DMS79 treated with DMSO at 0.1 percent for 48 hours (cell line): ENCODE measurements around the gene COL25A1.
"Not testable (repeated sequence)": the region's sequence is repeated elsewhere in the genome, so short reads cannot be mapped to it uniquely, and the experiment has no call there.

Experiments
- DNase-seq: peaks from one replicate; lab custom pipeline; 2025; lab: John Stamatoyannopoulos, UW

COL25A1 gene

DNA sequence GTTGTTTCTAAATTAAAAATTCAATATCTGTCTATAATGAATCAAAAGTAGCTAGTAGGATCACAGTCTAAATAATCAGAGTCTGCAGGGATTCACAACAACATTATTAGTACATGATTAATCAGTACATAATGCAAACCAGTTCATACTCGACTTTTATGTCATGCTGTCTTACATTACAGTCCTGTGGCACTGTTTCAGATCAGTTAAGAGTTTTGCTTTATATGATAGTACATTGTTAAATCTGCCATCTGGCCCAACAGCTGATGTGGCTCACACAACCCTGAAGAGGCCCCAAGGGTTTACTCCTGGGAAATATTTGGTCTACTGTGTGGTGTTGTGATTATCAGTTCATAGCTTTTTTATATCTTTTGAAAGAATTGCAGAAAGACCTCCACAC, 292.5 kb downstream of the COL25A1 start:
- DNase-seq: no peak

DNA sequence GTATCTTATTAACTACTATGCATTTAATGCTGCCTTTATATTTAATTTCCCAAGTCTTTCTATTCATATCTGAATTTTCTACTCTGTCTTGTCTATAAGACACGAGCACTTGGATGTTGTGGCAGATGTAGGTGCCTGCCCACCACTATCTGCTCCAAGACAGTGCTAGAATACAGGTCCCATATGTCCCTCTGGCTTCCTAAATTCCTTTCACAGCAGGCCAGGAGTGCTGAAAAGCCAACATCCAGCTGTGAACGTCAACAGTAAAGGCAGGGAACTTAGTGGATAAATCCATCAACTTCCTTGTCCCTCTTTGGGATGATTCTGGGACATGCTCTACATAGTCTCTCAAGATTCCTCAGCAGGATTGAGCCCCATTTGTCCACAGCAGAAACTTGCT, 294.5 kb downstream of the COL25A1 start:
- DNase-seq: no peak

DNA sequence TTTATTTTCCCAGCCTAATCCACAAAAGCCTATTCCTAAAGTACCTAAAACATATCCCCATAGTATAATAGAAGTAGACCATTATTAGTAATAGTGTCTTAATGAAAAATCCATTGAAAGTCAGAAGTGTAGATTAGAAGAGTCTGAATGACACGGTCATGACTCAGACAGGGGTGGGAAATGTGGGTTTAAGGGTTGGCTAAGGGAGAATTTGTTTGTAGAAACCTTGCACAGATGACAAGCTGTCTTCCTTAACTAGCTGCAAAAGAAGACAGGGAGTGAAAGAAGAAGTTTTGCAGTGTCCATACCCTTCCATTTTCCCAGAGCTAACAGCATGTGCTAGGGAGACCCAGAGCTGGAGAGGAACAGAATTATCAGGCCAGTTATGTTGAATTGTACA, 296.9 kb downstream of the COL25A1 start:
- no peak for DNase-seq

DNA sequence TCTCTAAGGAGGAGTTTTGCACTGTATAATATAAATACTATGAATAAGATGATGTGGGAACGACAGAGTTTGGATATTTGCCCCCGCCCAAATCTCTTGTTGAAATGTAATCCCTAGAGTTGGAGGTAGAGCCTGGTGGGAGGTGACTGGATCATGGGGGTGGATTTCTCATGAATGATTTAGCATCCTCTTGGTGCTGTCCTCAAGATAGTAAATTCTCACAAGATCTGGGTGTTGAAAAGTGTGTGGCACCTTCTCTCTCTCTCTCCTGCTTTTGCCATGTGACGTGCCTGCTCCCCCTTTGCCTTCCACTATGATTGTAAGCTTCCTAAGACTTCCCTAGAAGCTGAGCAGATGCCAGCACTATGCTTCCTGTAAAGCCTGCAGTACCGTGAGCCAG, 298.0 kb downstream of the COL25A1 start:
- DNase-seq: no peak

DNA sequence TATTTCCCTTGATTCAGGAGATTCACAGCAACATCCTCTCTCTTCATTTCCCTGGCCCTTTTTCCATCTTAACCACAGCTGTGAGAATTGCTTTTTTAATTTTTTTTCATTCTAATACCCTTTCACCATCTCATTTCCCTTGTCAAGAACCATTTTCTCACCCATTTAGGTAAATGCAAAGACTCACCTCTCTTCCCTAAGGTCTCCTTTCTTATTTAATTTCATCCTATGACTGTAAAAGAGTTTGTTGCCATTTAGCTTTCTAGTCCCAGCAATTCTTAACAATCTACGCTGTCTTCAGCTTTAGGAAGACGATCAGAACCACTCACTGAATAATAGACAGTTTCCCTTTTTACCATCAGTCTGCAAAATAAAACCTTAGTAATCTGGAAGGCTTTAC, 298.5 kb downstream of the COL25A1 start:
- no peak for DNase-seq

DNA sequence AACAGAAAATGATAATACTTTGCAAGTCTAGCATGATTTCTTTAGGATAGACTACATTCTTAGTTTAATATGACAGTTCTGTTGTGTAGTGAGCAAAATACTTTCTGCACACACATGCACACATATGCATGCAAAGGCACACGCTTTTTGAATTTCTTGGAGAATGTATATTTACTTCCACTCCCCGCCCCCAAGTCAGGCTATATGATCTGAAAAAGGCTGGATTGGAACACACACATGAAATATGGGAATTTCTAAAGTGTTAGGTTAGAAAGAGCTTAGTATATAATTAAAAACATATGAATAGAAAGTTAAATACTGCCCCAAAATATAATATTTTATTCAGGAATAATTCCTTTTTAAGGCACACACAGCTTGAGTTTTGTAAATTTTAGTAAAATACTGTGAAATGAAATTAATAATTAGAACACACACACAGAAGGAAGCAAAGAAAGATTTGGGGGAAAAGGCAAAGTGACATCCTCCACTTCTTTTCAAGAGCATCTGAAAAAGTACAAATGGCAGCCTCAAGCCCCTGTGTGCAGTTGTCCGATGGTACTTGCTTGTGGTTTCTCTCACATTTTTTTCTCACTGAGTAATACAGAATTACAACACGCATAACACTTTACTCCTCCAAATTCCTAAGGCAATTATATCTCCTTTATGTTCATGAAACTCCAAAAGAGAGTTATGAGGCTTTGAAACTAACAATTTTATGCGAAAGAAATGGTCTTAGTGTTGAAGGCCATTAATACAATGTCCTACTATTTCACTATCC, 310.7 kb downstream of the COL25A1 start:
- no peak for DNase-seq

DNA sequence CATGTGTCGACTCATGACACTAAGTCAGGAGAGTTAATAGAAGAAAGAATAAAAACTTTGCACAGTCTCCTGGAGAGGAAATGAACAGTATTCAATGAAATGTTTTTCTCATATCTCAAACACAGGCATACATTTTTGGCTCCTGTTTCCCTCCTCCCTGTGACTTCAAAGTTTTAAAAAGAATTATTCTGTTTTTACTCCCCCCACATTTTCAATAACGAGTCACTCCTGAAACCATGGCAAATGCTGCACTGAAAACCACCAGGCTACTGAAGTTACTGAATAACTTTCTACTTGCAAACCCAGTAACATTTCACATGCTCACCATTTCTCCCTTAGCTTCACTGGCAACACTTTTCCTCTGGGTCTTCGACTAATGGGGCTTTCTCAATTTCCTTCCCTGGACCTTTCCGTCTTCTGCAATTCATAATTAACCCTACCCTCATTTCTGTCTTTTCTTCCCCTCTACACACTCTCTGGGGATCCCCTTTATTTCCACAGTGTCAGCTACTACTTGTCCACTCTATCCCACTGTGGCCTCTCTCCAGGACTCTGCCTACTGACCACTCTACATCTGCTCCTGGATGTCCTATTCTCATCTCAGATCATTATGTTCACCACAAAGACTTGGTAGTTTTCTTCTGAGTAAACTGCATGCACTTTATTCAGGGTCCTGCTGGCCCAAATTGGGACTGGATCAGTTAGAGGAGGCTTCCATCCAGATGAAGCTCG, 313.8 kb downstream of the COL25A1 start:
- DNase-seq: no peak

DNA sequence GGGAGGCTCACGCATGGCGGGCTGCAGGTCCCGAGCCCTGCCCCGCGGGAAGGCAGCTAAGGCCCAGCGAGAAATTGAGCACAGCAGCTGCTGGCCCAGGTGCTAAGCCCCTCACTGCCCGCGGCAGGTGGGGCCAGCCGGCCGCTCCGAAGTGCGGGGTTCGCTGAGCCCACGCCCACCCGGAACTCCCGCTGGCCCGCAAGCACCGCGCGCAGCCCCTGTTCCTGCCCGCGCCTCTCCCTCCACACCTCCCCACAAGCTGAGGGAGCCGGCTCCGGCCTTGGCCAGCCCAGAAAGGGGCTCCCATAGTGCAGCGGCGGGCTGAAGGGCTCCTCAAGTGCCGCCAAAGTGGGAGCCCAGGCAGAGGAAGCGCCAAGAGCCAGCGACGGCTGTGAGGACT, 318.0 kb downstream of the COL25A1 start:
- DNase-seq: not testable (repeated sequence)

DNA sequence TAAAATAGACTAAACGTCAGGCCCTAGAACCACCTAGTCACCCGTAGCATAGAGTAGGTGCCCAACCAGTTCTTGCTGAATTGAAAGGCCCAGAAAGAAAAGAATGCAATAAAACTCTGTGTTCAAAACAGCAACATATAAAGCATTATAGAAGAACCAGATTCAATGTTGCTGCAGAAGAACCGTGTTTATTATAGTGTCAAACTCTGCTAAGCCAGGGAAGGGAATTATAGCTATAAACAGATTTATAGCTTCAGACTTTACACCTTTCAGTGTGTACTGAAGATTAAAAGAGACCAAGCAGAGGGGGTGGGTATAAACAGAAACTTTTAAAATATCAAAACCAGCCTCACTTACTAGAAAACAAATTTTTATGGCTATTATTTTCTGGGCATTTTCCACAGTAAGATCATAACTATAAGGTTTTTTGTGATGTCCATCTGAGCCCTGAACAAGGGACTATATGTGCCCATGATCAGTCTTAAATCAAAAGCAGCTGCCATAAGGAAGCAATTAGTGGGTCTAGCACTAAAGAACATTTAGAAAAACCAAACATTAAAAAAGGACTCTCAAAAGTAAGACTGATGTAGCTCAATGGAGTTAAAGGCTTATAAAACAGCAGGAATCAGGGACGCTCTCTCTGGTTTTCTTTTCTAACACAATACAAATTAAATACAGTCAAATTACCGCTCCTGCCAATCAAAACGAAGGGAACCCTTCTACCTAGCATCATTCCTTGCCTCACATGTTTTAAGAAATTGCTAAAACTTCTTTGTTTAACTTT, 319.9 kb downstream of the COL25A1 start:
- DNase-seq: no peak

DNA sequence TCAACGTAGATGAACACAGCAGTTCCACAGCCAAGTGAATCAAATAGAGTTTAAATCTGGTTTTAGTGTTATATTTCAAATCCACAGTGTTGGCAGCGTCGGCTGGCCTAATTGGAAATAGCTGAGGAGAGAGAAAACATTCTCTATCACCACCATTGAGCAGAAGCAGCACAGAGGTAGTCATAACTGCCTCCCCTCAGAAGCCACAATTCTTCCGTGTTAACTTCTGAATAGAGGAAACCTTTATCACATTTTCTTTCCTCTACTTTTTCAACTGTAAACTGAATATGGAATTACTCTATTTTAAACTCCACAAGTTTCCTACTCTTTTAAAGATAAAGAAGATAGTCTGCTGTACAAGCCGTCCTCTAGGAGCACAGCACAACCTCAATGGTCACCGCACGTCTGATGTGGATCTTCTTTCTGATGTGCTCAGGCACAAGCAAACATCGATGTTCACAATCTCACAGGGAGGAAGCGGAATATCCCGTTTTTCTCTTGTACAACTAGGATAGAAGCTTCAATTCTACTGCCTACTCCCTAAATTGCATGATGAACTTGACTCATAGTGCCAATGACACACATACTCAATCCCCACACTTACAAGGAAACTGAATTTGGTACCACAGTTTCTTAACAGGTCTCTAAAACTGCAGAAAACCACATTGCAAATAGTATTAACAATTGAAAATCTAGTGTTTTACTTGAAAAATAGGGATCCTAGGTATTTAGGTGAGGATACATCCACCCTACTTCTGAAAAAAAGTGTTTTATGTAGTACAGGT, 321.8 kb downstream of the COL25A1 start:
- no peak for DNase-seq

DNA sequence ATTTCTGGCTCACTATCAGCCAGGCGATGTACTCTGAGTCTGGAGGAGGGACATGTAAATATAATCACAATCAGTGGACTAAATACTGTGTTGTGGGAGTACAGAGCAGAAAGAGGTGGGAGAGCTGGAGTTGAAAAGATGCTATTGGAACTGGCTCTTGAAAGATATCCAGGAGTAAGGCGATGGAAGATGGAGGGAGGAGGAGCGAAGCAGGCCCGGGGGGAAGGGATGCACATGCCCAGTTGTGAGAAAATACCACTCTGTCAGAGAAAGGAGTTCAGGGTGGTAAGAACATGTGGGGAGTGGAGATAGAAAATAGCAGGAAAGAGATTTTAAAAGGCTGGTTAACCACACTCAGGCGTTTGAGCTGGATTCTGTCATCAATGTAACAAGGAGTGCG, 322.7 kb downstream of the COL25A1 start:
- no peak for DNase-seq

DNA sequence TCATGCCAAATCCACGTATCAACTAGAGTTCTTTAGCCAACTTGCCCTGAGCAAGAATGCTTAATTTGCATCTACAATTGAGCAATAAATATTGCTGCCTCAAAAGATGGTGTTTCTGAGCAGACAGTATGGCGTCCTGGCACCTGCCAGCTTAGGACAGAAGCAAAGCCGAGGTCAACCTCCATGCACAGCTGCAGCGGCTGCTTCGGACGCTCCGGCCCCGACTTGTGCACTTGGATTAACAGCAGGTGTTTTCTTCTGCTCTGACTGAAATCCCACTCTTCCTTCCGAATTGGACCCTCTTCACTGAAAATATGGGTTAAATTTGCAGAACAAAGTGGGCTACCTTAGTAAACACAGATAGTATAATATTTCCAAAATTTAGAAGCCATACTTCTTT, 324.4 kb downstream of the COL25A1 start:
- no peak for DNase-seq

DNA sequence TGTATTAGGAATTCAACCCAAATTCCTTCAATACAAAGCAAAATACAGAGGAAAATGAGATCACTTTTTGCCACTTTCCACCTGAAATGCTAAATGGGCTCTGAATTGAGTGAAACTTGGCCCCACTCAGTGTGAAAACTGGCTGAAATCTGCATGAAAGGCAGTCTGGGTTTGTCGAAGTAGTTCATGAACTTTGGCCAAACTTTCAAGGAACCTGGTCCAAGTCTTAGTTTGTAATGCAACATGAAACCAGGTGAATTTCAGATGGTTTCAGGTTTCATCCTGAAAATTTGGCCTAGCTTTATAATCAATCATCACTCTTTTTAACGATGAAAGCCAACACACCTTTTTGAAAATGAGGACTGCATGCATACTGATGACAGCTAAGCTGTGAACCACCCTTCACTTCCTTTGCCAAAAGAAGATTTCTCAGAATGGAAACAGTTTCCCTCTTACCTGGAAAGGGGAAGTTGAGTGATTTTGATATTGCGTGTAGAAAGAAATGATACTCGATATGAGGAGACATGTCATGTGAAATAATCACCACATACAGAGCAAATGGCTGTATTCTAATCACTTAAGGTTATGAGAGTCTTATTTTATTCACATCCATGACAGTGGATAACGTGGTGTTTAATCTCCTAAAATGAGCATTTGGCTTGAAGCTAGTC, 329.7 kb downstream of the COL25A1 start:
- DNase-seq: no peak

DNA sequence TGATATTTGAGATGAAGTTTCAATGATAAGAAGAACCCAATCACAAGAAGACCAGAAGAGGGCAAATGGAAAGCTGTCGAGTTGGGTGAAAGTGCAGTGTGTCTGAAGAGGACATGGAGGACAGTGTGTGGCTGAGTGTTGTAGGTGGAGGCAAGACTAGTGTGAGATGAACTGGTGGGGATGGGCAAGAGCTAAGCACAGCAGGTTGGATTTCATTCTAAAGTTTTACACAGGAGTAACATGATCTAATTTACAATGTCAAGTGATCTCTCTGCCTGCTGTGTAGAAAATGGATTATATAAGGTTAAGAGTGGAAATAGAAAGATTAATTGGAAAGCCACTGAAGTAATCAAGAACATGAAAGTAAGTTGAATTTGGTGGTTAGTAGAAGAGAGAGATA, 331.0 kb downstream of the COL25A1 start:
- no peak for DNase-seq

DNA sequence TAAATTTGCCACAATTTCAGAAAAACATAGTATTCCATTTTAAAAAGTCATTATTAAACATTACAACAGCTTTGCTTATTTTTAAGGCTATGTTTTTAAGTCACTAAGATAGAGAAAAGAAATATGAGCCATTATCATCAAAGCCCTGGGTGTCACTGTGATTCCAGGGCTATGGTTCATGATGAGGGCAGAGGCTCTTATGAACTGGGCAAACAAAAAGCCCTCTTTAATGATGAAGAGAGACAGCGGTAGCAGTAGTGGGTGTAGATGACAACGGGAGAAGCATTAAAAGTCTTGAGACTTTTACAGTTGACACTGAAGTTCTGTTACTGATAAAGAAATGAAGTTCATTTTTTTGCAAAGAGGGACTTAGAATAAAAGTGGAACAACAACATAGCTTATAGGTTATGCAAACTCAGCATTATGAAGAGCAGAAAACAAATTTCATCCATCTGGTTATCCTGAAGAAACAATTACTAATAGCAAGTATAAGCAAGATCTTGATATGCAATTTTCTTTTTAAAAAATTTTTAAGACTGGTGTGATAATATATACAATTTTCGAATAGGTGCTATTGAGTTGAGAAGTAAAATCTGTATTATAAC, 336.9 kb downstream of the COL25A1 start:
- no peak for DNase-seq

DNA sequence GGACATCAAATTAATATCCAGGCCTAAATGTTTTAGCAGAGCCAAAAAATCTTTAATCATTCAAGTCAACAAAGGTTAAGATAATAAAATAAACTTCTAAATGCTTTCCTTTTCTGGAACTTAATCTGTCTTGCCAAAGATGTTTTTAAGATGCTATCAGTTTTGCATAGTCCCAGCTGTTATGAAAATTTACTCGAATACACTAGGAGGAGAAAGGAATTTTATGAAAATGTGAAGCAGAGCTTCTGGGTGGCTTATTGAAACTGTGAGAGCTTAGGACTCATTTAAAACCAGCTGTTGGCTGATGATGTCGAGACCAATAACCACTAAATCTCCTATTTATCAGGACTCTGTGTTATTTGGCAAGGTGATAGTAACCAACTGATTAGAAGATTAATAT, 337.4 kb downstream of the COL25A1 start:
- DNase-seq: no peak

DNA sequence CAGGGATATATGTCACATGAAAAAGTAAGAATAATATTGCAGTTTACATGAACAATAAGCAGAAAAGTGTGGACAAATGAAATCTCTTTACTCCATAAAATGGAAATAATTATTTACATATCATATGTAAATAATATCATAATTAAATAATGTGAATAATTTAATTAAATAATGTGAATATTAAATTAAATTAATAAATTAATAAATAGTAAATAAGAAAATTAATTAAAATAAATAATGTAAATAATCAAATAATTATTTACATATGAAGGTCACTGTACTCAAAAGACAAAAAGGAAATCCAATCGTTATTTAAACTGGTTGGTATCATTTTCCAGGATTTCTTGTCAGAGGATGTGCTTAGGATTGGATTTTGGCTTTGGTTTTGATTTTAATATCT, 338.5 kb downstream of the COL25A1 start:
- no peak for DNase-seq

DNA sequence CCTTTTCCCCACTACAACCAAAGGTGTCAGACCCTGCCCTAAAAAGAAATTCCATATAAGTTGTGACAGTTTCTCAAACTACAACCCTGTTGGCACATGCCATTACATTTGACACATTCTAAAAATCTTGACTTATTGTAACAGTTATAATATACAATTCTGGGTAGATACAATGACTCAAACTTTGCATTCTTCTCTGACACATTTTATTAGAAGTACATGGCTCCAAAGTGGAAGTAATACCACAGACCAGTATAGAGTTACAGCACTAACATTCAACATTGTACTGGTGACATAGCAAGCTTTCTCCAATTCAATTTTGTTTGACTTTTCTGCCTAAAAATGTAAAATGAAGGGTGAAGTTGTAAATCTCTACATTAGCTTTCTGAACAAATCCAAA, 343.0 kb downstream of the COL25A1 start:
- no peak for DNase-seq

DNA sequence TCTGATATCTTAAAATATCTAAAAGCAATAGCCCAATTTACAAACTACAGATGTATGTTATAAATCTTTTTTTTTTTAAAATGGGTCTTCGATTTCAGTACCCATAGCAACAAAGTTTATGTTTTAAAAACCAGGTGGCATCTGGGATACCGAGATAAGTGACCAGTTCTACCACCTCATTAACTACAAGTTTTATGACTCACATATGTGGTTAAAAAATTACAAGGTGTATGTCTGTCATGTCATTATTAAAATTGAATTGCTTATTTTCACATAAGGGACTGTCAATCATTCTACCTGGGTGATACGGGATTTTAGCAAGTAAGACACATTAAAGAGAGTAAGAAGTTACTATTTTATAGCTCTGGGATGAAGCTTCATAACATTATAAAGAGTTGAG, 347.6 kb downstream of the COL25A1 start:
- no peak for DNase-seq

DNA sequence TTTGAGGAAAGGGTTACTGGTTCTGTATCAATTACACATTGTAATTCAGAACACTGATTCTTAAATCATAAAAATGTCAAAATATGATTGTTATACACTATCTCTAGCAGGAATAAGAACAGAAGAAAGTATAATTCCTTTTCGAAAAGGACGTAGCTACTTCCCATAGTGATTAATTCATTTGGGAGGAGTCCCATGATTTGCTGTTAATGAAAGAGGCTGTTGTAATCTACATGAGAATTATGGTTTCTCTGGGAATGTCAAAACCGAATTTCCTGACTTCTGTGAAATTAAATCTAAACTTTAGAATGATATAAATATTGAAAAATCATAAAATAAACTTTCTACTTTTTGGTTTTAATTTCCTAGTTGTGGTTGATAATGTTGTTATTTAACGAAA, 348.5 kb downstream of the COL25A1 start:
- no peak for DNase-seq
